ENCODE data around the gene APOB.
"Not testable (repeated sequence)": the region's sequence is repeated elsewhere in the genome, so short reads cannot be mapped to it uniquely, and the experiment has no call there.

APOB gene

DNA sequence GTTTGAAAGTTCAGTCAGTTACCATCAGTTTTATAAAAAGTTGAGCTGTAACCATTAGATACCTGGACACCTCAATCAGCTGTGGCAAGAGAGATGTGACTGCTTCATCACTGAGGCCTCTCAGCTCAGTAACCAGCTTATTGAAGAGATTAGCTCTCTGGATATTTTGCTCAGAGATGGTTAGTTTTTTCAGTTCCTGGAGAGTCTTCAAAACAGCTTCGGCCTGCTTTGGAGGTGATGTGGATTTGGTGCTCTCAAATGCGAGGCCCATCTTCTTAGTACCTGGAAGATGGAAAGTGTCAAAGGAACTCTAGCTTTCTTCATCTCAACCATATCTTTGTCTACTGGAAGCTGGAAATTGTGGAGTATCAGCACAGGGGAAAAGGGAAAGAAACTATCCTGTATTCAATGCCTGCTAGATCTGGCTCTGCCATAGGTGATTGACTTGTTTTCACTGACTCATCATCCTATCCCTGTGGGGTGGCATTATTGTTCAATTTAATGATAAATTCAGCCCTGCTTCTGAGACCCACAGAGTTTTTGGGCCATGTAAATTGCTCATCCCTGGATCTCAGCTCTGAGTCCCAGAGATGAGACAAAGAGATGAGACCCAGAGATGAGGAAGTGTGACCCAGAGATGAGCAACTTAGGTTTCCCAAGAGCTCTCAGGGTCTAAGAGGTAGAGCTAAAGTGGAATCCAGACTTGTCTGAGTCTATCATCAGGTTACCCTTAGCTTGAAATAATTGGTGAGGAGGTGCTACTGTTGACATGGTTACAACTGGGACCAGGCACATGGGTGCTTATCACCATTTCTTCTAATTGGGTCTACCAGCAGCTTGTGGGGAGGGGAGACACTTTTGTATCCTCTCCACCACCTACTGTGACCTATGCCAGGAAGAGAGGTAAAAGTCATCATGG lies 10.4 kb downstream of the APOB start:
- ATAC-seq = no peak

DNA sequence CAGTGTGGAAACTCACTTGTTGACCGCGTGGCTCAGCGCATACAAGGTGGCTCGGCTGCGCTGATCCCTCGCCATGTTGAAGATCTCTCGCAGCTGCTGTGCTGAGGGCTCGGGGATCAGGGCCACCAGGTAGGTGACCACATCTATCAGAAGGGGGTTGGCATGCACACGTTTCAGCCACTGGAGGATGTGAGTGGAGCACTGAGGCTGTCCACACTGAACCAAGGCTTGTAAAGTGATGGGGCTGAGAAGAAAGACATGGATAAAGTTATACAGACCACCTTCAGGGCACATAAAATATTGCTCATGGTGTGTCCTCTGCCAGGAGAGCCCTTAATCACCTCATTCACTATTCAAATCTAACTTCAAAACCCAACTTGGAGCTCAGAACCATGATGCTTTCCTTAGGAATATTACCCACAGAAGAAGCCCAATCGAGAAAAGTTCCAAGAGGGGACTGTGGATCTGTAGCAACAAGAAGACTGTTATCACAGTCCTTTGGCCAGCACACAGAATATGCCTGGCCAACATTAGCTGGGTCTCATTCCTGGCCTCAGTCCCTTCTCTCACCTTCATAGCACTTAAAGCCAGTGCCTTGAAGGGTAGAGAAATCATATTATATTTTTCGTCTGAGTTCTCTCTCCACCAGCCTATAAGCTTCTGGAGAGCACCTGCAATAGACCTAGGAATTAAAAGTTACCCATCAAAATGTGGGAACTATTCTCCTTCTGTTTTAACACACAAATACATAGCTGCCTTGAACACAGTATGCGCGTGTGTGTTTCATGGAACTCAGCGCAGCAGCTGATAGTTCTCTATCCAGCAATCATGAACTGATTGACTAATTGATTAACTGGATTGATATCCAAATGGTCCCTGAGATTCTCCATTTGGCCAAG lies 11.3 kb downstream of the APOB start:
- ATAC-seq = no peak

DNA sequence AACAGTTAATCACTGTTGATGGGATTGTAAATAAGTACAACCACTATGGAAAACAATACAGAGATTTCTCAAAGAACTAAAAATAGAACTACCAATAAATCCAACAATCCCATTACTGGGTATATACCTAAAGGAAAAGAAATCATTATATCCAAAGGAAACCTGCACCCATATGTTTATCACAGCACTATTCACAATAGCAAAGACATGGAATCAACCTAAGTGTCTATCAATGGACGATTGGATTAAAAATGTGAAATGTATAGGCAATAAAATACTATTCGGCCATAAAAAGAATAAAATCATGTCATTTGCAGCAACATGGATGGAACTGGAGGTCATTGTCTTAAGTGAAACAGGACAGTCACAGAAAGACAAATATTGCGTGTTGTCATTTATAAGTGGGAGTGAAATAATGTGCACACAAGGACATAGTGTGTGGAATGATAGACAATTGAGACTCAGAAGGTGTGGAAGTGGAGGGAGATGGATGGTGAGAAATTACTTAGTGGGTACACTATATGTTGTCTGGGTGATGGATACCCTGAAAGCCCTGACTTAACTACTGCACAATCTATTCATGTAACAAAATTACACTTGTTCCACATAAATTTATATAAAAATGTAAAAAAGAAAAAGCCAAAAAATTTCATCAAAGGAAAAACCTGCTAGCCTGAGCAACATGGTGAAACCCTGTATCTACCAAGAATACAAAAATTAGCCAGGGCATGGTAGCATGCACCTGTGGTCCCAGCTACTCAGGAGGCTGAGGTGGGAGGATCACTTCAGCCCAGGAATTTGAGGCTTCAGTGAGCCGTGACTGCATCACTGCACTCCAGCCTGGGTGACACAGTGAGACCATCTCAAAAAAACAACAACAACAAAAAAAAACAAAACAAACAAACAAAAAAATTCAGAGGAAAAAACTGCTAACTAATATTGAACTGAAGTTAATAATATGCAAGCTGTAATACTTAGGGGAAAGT lies 12.6 kb downstream of the APOB start:
- ATAC-seq = no peak

DNA sequence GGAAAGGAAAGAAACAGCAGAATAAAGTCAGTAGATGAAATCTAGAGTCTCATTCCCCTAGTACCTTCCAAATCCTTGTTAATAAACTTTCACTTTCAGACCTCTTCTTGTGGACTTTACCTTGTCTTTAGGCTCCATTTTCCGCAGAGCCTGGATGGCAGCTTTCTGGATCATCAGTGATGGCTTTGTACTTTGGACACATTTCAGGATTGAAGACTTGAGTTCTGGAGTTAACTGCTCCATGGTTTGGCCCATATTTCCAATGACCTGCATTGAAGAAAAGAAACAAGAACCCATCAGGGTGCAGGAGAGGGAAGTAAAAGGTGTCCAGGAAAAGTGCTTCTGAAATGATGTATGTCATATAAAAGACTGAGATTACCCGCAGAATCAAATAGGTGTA lies 14.4 kb downstream of the APOB start:
- ATAC-seq = no peak

DNA sequence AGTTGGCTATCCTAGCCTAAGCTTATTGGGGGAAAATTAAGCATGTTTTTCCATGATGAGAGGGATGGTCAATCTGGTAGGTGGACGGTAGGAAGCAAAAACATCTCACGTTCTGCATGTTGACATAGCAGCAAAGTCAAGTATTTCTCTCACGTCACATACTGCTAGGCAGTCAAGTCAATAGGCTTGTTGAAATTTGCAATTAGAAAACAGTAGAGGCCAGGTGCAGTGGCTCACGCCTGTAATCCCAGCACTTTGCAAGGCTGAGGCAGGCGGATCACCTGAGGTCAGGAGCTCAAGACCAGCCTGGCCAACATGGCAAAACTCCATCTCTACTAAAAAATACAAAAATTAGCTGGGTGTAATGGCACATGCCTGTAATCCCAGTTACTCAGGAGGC lies 14.9 kb downstream of the APOB start:
- ATAC-seq = not testable (repeated sequence)

DNA sequence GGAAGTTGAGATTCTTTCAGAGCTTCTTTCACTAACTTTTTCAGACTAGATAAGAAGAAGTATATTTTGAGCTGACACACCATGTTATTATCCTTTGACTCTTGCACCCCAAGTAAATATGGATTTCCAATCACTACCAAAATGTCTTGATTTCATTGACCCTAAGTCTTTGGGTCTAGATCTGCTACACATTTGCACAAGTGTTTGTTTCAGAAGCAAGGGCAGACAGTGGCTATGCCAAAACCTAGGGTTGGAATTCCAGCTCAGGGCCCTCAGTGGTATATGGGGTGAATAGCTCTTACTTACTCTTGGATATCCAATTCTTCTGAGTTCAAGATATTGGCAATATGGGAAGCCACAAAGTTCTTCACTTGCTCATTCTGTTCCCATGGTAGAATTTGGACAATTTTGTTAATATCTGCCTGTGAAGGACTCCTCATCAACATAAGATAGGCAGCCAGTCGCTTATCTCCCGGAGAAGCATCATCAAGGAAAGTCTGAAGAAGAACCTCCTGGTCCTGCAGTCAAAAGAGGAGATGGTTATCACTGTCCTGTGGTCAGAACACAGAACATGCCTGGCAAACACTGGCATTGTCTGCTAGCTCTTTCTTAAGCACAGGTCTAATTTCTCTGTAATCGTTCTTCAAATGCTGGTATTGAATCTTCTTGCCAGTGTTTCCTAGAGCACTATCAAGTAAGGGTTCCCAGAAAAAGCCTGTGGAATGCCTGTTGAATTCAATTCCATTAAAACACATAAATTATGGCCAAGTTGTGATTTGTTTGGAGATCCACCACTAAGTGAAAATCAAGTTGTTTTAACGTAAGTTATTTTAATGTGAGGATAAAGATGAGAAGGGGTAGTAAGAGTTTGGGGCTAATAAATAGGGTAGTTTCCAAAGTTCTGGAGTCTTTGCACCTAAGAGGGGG lies 15.6 kb downstream of the APOB start:
- ATAC-seq = no peak

DNA sequence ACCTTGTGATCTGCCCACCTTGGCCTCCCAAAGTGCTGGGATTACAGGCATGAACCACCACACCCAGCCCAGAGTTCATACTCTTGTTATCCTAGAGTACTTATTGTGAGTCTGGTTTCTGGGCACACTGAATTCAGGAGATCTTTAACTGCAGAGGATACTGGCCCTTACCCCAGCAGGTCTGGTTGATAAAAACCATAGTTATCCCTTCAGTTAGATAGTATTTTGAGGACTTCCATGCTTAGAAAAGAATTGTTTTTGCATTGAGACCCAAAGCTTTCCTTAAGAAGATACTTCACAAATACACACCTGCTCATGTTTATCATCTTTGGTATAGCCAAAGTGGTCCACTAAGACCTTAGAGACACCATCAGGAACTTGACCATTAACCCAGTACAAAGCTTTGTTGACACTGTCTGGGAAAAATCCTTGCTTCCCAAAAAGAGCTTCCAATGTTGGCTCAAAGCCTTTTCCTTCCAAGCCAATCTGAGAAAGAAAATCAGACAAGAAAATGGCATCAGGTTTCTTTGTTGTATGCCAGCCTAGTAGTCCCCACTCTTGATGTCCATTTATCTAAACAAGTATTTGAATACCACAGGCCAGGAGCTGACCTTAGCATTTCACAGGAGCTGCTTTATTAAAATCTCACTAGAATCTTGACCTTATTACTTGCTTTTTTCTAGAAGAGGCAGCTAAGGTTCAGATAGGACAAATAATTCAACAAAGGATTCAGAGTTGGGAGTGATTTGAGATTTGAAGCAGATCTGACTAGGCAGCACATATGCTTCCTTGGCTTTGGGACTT lies 17.2 kb downstream of the APOB start:
- ATAC-seq = no peak

DNA sequence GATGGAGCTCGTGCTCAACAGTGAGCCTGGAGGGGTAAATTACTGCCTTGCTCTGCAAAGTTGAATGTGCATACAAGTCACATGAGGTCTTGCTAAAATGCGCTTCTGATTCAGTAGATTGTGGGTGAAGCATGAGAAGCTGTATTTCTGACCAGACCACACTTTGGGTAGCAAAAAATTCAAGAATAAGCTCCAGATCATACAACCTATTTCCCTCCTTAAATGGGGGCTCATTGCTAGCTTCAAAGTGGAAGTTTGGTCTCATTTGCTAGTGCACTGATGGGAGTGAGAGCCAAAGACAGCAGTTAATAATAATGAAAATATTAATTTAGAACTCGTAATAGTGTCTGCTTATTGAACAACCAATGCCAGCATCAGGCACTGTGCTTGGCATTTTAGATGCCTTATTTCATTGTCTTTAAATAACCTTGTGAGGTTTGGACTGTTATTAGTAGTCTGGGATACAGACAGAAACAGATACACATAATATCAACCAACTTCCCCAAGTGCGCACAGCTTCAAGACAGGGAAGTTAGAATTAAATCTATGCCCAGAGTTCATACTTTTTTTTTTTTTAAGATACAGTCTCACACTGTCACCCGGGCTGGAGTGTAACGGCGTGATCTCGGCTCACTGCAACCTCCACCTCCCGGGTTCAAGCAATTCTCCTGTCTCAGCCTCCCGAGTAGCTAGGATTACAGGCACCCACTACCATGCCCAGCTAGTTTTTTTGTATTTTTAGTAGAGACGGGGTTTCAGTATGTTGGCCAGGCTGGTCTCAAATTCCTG lies 18.0 kb downstream of the APOB start:
- ATAC-seq = no peak

DNA sequence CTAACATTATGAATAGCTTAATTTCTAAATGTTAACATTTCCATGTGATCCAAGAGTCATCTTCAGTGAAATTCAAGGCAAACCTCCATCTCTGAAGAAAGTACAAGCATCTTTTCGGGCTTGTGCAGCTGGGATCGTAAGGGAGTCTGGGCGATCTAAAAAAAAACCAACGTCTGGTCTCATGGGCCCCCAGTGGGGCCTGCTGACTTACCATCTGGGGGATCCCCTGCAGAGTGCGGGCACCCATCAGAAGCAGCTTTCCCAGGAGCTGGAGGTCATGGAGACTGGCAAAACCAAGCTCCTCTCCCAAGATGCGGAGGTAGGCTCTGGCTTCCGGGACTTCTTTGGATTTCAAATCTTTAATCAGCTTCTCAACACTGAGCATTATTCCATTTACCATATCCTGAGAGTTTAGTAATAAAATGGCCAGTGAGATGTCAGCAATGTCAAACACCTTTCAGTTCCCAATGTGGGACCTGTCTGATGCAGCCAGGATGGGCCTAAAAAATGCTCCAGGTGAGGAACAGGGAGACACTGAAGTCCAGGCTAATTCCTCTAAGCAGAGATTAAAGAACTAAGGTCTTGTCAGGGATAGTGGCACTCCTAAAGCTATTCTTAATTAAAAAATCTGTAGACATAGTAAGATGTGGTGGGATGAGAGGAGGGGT lies 19.0 kb downstream of the APOB start:
- no peak for ATAC-seq

DNA sequence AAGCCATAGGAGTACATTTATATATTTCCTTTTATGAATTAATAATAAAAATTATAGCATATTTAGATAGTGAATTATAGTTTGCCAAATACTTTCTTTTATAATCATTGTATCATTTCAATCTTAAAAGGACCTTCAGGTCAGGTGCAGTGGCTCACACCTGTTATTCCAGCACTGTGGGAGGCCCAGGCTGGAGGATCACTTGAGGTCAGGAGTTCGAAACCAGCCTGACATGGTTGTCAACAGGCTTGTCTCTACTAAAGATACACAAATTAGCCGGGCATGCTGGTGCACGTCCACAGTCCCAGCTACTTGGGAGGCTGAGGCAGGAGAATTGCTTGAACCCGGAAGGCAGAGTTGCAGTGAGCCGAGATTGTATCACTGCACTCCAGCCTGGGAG lies 19.7 kb downstream of the APOB start:
- no peak for ATAC-seq

DNA sequence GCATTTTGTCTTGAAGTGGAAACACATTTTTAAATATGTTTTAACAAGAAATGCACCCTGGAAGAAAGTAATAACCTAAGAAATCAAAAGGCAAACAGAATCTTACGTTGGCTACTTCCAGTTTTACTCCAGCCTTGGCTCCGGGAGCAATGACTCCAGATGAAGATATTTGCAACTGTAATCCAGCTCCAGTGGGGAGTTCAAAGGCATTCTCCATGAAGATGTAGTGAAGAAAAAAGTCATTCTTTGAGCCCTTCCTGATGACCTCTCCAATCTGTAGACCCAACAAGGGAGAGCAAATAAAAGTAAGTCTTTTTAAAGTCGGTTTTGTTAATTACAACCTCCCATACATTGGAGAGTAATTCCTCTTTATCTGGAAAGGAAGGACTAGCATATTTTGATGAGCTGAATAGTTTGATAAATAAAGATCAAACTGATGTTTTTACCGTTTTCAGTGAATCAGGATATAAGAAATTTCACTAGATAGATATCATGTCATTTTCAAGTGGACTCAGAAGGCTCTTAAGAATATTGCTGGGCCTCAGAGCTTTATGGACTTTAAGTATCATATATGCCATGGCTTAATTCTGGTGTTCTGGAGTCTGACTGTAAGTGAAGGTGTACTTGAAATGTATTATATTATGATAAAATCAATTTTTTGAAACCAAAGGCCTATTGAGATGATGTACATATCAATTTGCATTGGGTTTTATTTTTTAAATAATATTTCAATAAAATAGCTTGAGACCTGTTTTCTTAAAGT lies 20.3 kb downstream of the APOB start:
- no peak for ATAC-seq

DNA sequence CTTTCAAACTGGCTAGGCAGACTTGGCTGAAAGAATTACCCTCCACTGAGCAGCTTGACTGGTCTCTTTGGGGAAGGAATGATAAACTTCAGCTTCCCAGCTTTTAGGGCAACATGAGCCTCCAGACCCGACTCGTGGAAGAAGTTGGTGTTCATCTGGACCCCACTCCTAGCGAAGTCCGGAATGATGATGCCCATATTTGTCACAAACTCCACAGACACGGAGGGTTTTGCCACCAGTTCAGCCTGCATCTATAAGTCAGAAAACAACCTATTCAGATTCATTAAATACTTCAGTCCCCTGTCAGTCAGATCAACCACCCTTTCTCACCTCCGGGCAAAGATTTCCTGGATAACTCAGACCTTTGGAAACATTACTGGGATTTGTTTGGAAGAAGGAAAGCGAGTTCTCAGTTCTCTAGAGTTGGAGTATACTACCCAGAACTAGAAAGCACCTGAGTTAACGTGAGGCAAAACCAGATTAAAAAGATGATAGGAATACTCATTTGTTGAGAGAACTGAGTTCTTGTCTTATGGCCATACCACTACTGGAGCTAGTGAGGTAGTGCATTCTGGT lies 21.0 kb downstream of the APOB start:
- no peak for ATAC-seq

DNA sequence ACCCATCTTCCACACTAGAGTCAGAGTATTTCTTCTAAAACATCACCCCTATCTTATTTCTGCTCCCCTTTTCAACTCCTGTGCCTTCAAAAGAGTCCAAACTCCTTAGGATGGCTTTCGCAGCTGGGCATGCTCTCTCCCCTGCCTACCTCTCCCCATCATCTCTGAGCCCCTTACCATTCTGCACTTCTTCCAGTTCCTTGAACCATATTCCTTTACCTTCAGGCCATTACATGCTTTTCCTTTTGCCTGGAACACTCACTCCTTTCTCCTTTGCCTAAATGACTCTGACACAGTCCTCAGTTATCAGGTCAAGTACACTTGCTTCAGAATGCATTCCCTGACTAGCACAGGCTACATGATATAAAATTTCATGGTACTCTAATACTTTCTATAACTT lies 22.4 kb downstream of the APOB start:
- ATAC-seq = no peak

DNA sequence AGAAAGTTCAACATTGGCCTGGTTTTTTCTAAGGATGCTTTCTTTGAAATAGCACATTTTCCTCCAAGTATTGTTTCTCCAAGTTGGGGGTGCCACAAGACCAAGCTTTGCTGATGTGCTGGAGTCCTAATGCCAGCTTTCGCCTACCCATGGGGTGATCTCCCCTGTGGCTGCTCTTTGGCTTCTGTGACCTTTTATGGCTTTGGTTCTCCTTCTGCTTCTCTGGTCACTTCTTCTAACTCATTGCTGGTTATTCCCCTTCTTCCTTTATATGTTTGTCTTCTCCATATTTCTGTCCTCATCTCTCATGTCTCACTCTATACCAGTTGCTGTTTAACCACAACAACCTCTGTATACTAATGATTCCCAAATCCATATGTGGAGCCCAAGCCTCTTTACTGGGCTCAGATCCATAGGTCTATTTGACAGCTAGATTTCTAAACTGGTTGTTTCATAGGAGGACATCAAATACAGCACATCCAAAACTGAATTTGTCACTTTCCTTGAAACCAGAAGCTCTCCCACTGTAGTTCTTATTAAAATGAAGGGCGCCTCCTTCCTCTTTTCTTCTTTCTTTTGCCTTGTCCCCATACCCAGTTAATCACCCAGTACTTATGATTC lies 23.1 kb downstream of the APOB start:
- ATAC-seq = no peak

DNA sequence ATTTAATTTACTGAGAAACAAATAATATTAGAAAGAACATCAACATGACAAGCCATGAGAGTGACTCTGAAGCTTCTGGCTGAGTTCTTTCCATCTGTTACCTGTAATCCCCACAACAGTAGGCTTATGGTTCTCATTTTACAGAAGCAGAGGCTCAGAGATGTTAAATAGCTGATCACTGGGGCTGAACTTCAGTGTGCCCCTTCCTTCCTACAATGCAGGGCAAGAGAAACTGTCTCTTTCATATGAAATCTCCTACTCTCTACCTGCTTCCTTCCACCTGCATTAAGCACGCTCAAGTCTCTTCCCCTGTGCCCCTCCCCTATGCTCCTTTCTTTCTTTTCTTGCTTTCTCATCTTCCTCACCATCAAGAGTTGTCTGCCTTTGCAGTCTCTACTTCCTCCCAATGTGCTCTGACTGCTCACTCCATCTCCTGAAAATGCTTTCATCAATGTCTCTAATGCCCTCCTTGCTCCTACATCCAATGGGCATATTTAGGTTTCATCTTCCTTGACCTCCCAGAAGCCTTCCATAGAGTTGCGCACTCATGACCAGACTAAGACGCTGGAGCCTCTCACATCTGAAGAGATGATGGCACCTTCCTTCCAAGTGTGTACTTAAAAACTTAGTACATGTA lies 23.7 kb downstream of the APOB start:
- no peak for ATAC-seq

DNA sequence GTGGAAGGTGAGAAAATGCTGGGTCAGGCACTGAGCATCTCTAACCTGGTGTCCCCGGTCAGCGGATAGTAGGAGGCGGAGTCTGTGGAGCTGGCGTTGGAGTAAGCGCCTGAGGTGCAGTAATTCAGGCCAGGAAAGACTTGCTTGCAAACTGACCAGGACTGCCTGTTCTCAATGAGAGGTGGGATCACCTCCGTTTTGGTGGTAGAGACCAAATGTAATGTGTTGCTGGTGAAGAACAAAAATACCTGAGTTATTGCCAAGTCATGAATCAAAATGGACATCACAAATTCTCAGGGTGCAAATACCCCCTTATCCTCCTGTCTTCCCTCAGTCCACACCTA lies 24.2 kb downstream of the APOB start:
- no peak for ATAC-seq

Measured in activated CD4-positive, CD25-positive, alpha-beta regulatory T cell treated with anti-CD3 and anti-CD28 coated beads, Interleukin-2, amount 50 U/mL, for 24 hours (primary cell).